Esophagus squamous epithelium (tissue), 5 donors: ENCODE data around the gene SOX18. TPM values are rescaled to one million over a fixed set of nuclear protein-coding genes. Genes with fewer than 3 reads are reported as not detected.

Source experiments
- DNase-seq: peaks from one replicate; lab custom pipeline; 2025; lab: John Stamatoyannopoulos, UW
- H3K27ac ChIP-seq, 4 donors: fragments of 200-600 bp; sonication (generic); one replicate each; pipeline ENCODE4 v1.5.1; 2016 to 2019; ENCODE audit warnings: mild to moderate bottlenecking in 1 of 4
- H3K27me3 ChIP-seq, 4 donors: fragments of 200-600 bp; sonication (generic); 1 replicate in 3 of 4; 2 replicates in 1 of 4; pipeline versions ENCODE4 v1.5.1 to v1.6.0; 2017 to 2021; ENCODE audit warnings: antibody characterized with exemption in 1 of 4
- H3K36me3 ChIP-seq, 3 donors: fragments of 200-600 bp; sonication (generic); one replicate each; pipeline ENCODE4 v1.5.1; 2016 to 2019
- H3K4me1 ChIP-seq, 3 donors: fragments of 200-600 bp; sonication (generic); one replicate each; pipeline ENCODE4 v1.5.1; 2017 to 2019
- H3K4me3 ChIP-seq, 4 donors: fragments of 200-600 bp; sonication (generic); 1 replicate in 3 of 4; 2 replicates in 1 of 4; pipeline ENCODE4 v1.5.1; 2016 to 2019; ENCODE audit warnings: mild to moderate bottlenecking in 2 of 4, moderate library complexity in 1 of 4
- H3K9me3 ChIP-seq, 3 donors: fragments of 200-600 bp; sonication (generic); one replicate each; pipeline ENCODE4 v1.5.1; 2016 to 2019
- POLR2A ChIP-seq, 4 donors: fragments of 450-650 bp; IDR thresholded peaks; one replicate each; pipeline ENCODE4 v1.6.1; 2017; ENCODE audit warnings: antibody characterized with exemption in 4 of 4, mild to moderate bottlenecking in 4 of 4, moderate library complexity in 3 of 4
- WGBS, 2 donors: methylation state at CpG; one replicate each; pipeline ENCODE4 v1.1.5; 2018; 5-methylcytosine and 5-hydroxymethylcytosine counted together
- intact Hi-C: fragments of 100-400 bp; cut with DNase I; formaldehyde crosslinking; loops from one replicate; pipeline ENCODE4 v1.15.0; 2022
- total RNA-seq, 4 donors: library from RNA; depleted of rRNA; stranded (reverse); fragments of >200 nt; gene quantifications; one replicate each; pipeline ENCODE4 v1.1.0, GENCODE V29; 2016
- TF ChIP-seq, protein P1 (sequence below), 6 experiments: fragments of 450-650 bp in 4 of 6; fragments of 200-600 bp in 2 of 6; sonication (generic) in 2 of 6; IDR thresholded peaks; one replicate each; pipeline ENCODE4 v1.5.1; 2016 to 2019; ENCODE audit warnings: antibody characterized with exemption in 6 of 6, mild to moderate bottlenecking in 4 of 6, moderate library complexity in 4 of 6
- donor health status: DM: yes; HTN: yes; CAD: no.

The SOX18 gene
- total RNA-seq, 4 donors from 2014 or later, result 1.3 to 4.5 (median 3.9) TPM

DNA sequence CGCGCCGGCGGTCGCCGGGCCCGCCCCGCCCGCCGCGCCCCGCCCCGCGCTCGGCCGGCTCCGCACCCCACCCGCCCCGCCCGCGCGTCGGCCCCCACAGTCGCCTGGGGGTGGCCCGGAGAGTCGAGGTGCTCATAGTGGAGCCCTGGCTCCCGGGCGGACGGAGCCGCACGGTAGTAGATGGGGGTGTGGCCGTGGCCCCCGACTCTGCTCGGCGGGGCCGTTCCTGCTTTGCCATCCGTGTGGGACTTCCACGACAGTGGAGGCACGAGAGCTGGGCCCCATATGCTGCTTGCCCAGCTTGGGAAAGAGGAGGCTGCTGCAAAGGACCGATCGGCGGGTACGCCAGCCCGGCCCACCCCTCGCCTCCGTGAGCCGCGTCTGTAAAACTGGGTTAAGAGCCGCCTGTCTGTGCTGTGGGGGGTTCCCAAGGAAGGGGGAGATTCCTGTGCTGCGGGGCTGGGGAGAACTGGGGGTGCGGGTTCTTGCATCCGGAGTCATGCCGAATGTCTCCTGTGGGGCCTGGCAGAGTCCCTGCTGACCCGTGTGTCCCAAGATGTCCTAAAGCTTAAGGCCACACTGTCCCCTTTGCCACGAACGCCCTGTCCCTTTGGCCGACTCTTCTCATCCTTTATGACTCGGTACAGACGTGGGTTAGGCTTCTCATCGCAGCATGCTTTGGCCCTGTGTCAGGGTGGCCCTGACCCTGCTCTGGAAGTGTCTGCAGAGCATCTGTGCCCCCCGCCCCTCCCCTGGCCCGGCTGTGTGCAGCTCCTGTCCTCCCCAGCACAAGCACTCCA is 30.8 kb upstream of the SOX18 start, which contains the start of gene OPRL1:
Gene OPRL1 (plus strand): TSS at position 70 of the 800 bp plus-strand sequence. CDS start 12,639 bp downstream, outside the sequence.
- H3K4me3 ChIP-seq, result peak within 1 kb of the TSS; percentile 59 to 89 (median 77)
- peak within 1 kb of the TSS; percentile 64 to 91 (median 84) for H3K27ac ChIP-seq
- DNase-seq, result no peak
- TF ChIP-seq, protein P1, sequence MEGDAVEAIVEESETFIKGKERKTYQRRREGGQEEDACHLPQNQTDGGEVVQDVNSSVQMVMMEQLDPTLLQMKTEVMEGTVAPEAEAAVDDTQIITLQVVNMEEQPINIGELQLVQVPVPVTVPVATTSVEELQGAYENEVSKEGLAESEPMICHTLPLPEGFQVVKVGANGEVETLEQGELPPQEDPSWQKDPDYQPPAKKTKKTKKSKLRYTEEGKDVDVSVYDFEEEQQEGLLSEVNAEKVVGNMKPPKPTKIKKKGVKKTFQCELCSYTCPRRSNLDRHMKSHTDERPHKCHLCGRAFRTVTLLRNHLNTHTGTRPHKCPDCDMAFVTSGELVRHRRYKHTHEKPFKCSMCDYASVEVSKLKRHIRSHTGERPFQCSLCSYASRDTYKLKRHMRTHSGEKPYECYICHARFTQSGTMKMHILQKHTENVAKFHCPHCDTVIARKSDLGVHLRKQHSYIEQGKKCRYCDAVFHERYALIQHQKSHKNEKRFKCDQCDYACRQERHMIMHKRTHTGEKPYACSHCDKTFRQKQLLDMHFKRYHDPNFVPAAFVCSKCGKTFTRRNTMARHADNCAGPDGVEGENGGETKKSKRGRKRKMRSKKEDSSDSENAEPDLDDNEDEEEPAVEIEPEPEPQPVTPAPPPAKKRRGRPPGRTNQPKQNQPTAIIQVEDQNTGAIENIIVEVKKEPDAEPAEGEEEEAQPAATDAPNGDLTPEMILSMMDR (IDR thresholded peaks at IDR 0.05), result no peak
- TF ChIP-seq POLR2A (IDR thresholded peaks at IDR 0.05), result no peak
- H3K36me3 ChIP-seq, result peaks cover 0 to 4% (median 0%) of the 10 kb centered on the region in 3 donors
- peaks cover 0 to 40% (median 8%) of the 10 kb centered on the region in 4 donors for H3K27me3 ChIP-seq
- WGBS, 2 donors, result 14 to 20% methylated on average over 7 to 11 of the region's 62 CpGs
- intact Hi-C loops, result no loop called here
- H3K4me1 ChIP-seq, result peaks cover 31 to 90% (median 44%) of the 10 kb centered on the region in 3 donors
- no peaks in the 10 kb centered on the region for H3K9me3 ChIP-seq

DNA sequence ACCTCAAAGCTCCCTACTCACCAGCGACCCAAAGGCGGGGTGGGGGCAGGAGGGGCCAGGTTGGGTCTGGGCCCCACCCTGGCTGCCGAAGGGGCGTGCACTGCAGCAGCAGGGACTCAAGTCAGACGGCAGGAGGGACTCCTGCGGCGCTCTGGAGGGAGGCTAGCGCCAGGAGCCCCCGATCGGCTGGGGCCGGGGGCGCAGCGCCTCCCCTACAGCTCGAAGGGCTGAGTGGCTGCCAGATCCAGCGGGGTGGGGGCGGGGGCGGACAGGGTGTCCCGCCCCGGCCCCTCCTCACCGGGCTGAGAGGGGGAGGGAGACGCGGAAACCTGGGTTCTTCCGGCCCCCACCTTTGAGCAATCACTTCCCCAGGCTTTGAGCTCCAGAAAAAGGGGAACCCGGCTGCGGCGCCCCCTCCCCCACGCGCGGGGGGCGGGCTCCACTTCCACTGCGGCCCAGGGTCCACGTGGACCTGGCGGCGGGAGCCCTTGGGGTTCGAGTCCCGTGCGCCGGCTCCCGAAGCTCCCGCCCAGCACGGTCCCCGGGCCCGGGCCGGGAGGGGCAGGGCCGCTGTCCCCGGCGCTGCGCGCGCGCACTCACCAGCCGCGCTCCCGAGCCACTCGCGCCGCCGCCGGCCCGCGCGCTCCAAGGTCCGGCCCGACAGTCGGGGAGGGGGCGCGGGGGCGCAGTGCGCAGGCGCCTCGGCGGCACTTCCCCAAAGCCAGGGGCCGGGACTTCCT is 30.0 kb upstream of the SOX18 start, which contains the start of gene RGS19:
Gene RGS19 (minus strand): TSS at position 246 of the 740 bp plus-strand sequence. CDS start 2,632 bp downstream, outside the sequence.
- no peak for DNase-seq
- peaks cover 28 to 86% (median 41%) of the 10 kb centered on the region in 3 donors for H3K4me1 ChIP-seq
- peak within 1 kb of the TSS; percentile 64 to 91 (median 84) for H3K27ac ChIP-seq
- intact Hi-C loops, result no loop called here
- TF ChIP-seq, protein P1 (IDR thresholded peaks at IDR 0.05), result no peak
- peak in 1 of 4 donors; percentile 42 for TF ChIP-seq POLR2A (IDR thresholded peaks at IDR 0.05)
- peak within 1 kb of the TSS; percentile 59 to 89 (median 77) for H3K4me3 ChIP-seq
- H3K36me3 ChIP-seq, result peaks cover 0 to 12% (median 6%) of the 10 kb centered on the region in 3 donors
- peaks cover 0 to 33% (median under 1%) of the 10 kb centered on the region in 4 donors for H3K27me3 ChIP-seq
- no peaks in the 10 kb centered on the region for H3K9me3 ChIP-seq
- WGBS, 2 donors, result no CpG with 5 or more reads among the region's 73 CpGs

DNA sequence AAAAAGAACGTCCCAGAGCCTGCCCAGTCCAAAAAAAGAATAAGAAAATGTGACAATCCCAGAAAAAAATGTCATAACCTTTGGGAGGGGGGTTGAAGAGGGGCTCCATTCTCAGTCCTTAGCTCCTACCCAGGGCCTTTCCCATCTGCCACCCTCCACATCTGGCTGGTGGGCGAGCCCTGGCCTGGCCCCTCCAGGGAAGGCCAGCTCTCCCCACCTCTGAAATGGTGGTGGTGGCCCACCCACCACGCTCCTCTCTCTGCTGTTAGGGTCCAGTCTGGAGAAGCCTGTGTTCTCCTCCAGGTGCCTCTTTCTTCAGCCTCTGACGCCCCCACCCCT is 29.5 kb upstream of the SOX18 start:
- intact Hi-C loops, result no loop called here
- Histone ChIP-seq H3K4me3 (peak overlapping the region; percentile 59 to 89 (median 77)), H3K27me3 (peaks cover 0 to 27% (median 0%) of the 10 kb centered on the region in 4 donors), H3K27ac (peak overlapping the region; percentile 64 to 91 (median 84)), H3K36me3 (peaks cover 0 to 17% (median 10%) of the 10 kb centered on the region in 3 donors), H3K9me3 (no peaks in the 10 kb centered on the region), H3K4me1 (peaks cover 26 to 86% (median 41%) of the 10 kb centered on the region in 3 donors)
- TF ChIP-seq POLR2A (IDR thresholded peaks at IDR 0.05), result no peak
- TF ChIP-seq, protein P1 (IDR thresholded peaks at IDR 0.05), result no peak
- WGBS, 2 donors, result 0% methylated on average over 2 of the region's 4 CpGs; no CpG with 5 or more reads in 1 of the 2 donors
- no peak for DNase-seq

DNA sequence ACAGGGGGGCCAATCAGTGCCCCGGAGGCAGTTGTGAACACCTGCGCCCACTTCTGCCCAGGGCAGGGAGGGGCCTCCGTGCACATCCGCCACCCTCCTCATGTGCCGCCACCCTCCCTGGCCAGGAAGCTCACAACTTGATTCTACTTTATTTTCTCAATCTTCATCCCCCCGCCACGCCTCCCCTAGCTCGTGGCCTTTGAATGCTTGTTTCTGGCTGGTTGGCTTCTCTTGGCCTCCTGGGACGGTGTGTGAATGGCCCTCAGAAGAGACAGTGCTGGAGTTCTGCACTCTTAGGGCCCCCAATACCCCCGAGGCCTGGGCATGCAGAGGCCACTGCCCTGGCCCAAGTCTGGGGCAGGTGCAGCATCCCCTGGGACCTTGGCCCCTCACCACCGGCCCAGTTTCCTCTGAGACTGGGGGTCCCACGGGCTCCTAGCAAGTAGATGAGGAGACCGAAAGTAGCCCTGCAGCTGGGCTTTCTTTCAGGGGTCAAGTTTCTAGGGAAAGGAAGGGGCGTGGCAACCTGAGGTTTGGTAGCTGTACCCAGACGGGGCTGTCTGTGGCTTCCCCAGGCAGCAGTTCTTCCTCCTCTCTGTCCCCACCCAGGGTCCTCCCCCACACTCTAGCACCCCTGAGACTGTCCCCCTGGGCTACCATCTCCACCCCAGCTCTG is 28.6 kb upstream of the SOX18 start:
- no peak for TF ChIP-seq POLR2A (IDR thresholded peaks at IDR 0.05)
- TF ChIP-seq, protein P1 (IDR thresholded peaks at IDR 0.05), result no peak
- peak overlapping the region; percentile 59 to 89 (median 77) for H3K4me3 ChIP-seq
- no peak for DNase-seq
- intact Hi-C loops, result no loop called here
- no peaks in the 10 kb centered on the region for H3K9me3 ChIP-seq
- WGBS, 2 donors, result 51 to 63% methylated on average over 7 of the region's 15 CpGs
- peaks cover 0 to 18% (median 0%) of the 10 kb centered on the region in 4 donors for H3K27me3 ChIP-seq
- H3K27ac ChIP-seq, result peak overlapping the region; percentile 20 to 88 (median 71)
- H3K4me1 ChIP-seq, result peaks cover 19 to 79% (median 33%) of the 10 kb centered on the region in 3 donors
- H3K36me3 ChIP-seq, result peaks cover 0 to 26% (median 10%) of the 10 kb centered on the region in 3 donors
